HEK293 (cell line): ENCODE measurements around the gene ABCA7.

Experiments used
- CTCF ChIA-PET: fragments of 350-600 bp; formaldehyde crosslinking; extraction: SDS; loops from one replicate; lab custom pipeline; 2021; ENCODE audit warnings: antibody characterized with exemption; lab: Yijun Ruan, JAX
- POLR2A ChIA-PET: fragments of 300-600 bp; formaldehyde crosslinking; extraction: SDS; loops from one replicate; lab custom pipeline; 2020; ENCODE audit warnings: antibody characterized with exemption, inconsistent platforms; lab: Yijun Ruan, JAX
- H3K27ac ChIP-seq: fragments of 200-500 bp; sonication (Bioruptor generic); 2 replicates; pipeline ENCODE4 v1.5.1; 2014; ENCODE audit warnings: low read depth, low read length, control low read depth, inconsistent platforms; ENCODE audit errors: extremely low read depth
- H3K36me3 ChIP-seq, 2 experiments: fragments of 200-500 bp in 1 of 2; sonication (Bioruptor generic) in 1 of 2; 1 replicate in 1 of 2; 2 replicates in 1 of 2; pipeline ENCODE4 v1.5.1; 2014 to 2017; ENCODE audit warnings: inconsistent platforms in 2 of 2, low read length in 2 of 2; ENCODE audit not compliant: control insufficient read depth in 2 of 2, insufficient read depth in 1 of 2
- H3K4me1 ChIP-seq: fragments of 200-500 bp; sonication (Bioruptor generic); 2 replicates; pipeline ENCODE4 v1.5.1; 2014; ENCODE audit warnings: mild to moderate bottlenecking, low read length, inconsistent platforms; ENCODE audit not compliant: control insufficient read depth, insufficient read depth
- H3K4me3 ChIP-seq: 2 replicates; pipeline ENCODE4 v1.5.1; 2011; ENCODE audit warnings: low read depth, mild to moderate bottlenecking, control low read depth, low read length, moderate library complexity
- H3K9me3 ChIP-seq: fragments of 200-500 bp; sonication (Bioruptor generic); 2 replicates; pipeline ENCODE4 v1.5.1; 2014; ENCODE audit warnings: low read depth, low read length, inconsistent platforms; ENCODE audit not compliant: control insufficient read depth, insufficient read depth
- SETDB1 ChIP-seq: IDR thresholded peaks from one replicate; pipeline ENCODE4 v1.6.1; 2017; ENCODE audit warnings: mild to moderate bottlenecking, low read length, moderate library complexity, mixed read lengths; ENCODE audit not compliant: insufficient read length
- SP2 ChIP-seq: fragments of 450-650 bp; formaldehyde crosslinking; IDR thresholded peaks from 2 replicates; pipeline ENCODE4 v1.5.1; 2016; ENCODE audit warnings: missing biosample characterization, missing genetic modification characterization
- ZBTB1 ChIP-seq: fragments of 450-650 bp; formaldehyde crosslinking; IDR thresholded peaks from 2 replicates; pipeline ENCODE4 v1.5.1; 2016; ENCODE audit warnings: missing biosample characterization, missing genetic modification characterization
- ZIC2 ChIP-seq: fragments of 450-650 bp; formaldehyde crosslinking; IDR thresholded peaks from 2 replicates; pipeline ENCODE4 v1.5.1; 2016; ENCODE audit warnings: missing biosample characterization, missing genetic modification characterization
- ZNF112 ChIP-seq: fragments of 450-650 bp; formaldehyde crosslinking; IDR thresholded peaks from 2 replicates; pipeline ENCODE4 v1.5.0; 2017; ENCODE audit warnings: missing biosample characterization, missing genetic modification characterization
- ZNF132 ChIP-seq: fragments of 450-650 bp; formaldehyde crosslinking; IDR thresholded peaks from 2 replicates; pipeline ENCODE4 v1.5.1; 2017; ENCODE audit warnings: missing biosample characterization, missing genetic modification characterization, borderline replicate concordance
- ZNF138 ChIP-seq: fragments of 450-650 bp; formaldehyde crosslinking; IDR thresholded peaks from 2 replicates; pipeline ENCODE4 v1.5.1; 2016; ENCODE audit warnings: missing biosample characterization, missing genetic modification characterization, borderline replicate concordance
- ZNF221 ChIP-seq: fragments of 450-650 bp; formaldehyde crosslinking; IDR thresholded peaks from 2 replicates; pipeline ENCODE4 v1.5.1; 2017; ENCODE audit warnings: missing biosample characterization, missing genetic modification characterization, borderline replicate concordance
- ZNF239 ChIP-seq: fragments of 450-650 bp; formaldehyde crosslinking; IDR thresholded peaks from 2 replicates; pipeline ENCODE4 v1.5.1; 2016; ENCODE audit warnings: missing biosample characterization, missing genetic modification characterization
- ZNF37A ChIP-seq: fragments of 450-650 bp; IDR thresholded peaks from 2 replicates; pipeline ENCODE4 v1.5.1; 2018; ENCODE audit warnings: missing biosample characterization, missing genetic modification characterization
- ZNF404 ChIP-seq: fragments of 450-650 bp; formaldehyde crosslinking; IDR thresholded peaks from 2 replicates; pipeline ENCODE4 v1.5.1; 2017; ENCODE audit warnings: missing biosample characterization, missing genetic modification characterization
- ZNF426 ChIP-seq: fragments of 450-650 bp; formaldehyde crosslinking; IDR thresholded peaks from 2 replicates; pipeline ENCODE4 v1.5.1; 2017; ENCODE audit warnings: missing biosample characterization, missing genetic modification characterization, mild to moderate bottlenecking, inconsistent platforms, moderate library complexity
- ZNF433 ChIP-seq: fragments of 450-650 bp; formaldehyde crosslinking; IDR thresholded peaks from 2 replicates; pipeline ENCODE4 v1.5.1; 2016; ENCODE audit warnings: missing biosample characterization, missing genetic modification characterization, low read depth
- ZNF548 ChIP-seq: fragments of 450-650 bp; formaldehyde crosslinking; IDR thresholded peaks from 2 replicates; pipeline ENCODE4 v1.5.1; 2016; ENCODE audit warnings: missing biosample characterization, missing genetic modification characterization
- ZNF701 ChIP-seq: fragments of 450-650 bp; formaldehyde crosslinking; IDR thresholded peaks from 2 replicates; pipeline ENCODE4 v1.5.1; 2016; ENCODE audit warnings: missing biosample characterization, missing genetic modification characterization
- ZNF76 ChIP-seq: fragments of 450-650 bp; formaldehyde crosslinking; IDR thresholded peaks from 2 replicates; pipeline ENCODE4; 2016; ENCODE audit warnings: low read depth, missing biosample characterization, missing genetic modification characterization, borderline replicate concordance
- ZNF777 ChIP-seq: fragments of 450-650 bp; formaldehyde crosslinking; IDR thresholded peaks from 2 replicates; pipeline ENCODE4 v1.5.1; 2017; ENCODE audit warnings: missing biosample characterization, missing genetic modification characterization, borderline replicate concordance
- TF ChIP-seq, protein P1 (sequence below): fragments of 450-650 bp; formaldehyde crosslinking; IDR thresholded peaks from 2 replicates; pipeline ENCODE4 v1.5.1; 2016; ENCODE audit warnings: missing biosample characterization, missing genetic modification characterization
- TF ChIP-seq, protein P2 (sequence below): fragments of 450-650 bp; formaldehyde crosslinking; conservative IDR thresholded peaks from 2 replicates; pipeline ENCODE4 v1.5.1; 2016; ENCODE audit warnings: low read depth, missing biosample characterization, missing genetic modification characterization
- TF ChIP-seq, protein P3 (sequence below): fragments of 450-650 bp; formaldehyde crosslinking; IDR thresholded peaks from 2 replicates; pipeline ENCODE4 v1.5.1; 2016; ENCODE audit warnings: missing biosample characterization, missing genetic modification characterization

The ABCA7 gene

DNA sequence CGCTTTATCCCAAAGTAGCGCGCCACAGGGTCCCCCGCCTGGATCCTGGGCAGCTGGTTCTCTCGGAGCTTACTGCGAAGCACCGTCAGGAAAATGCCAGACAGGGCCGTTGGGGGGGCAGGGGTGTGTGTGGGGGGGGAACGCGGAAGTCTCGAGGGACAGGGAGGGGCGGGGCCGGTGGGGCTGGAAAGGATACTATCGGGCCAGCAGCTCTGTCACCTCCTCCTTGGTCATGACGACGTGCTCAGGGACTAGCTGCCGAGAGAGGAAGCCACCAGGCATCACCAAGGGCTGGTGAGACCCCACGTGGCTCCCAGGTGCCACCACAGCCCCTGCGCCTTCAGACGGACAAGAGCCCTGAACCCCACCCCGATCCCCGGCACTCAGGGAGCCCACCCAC lies 50.0 kb downstream of the ABCA7 start:
- H3K4me3 ChIP-seq: no peak overlapping the region
- TF ChIP-seq ZBTB1 (tag by site-specific recombination) (no peak), ZNF777 (tag by site-specific recombination) (no peak), ZIC2 (tag by site-specific recombination) (no peak), ZNF239 (tag by site-specific recombination) (no peak), ZNF112 (tag by site-specific recombination) (no peak), SP2 (no peak), ZNF221 (no peak), ZNF37A (tag by site-specific recombination) (no peak), ZNF132 (tag by site-specific recombination) (no peak), ZNF404 (tag by site-specific recombination) (no peak), ZNF548 (tag by site-specific recombination) (no peak), ZNF138 (tag by site-specific recombination) (no peak), ZNF433 (tag by site-specific recombination) (no peak), ZNF426 (tag by site-specific recombination) (no peak), ZNF701 (no peak), SETDB1 (no peak), ZNF76 (tag by site-specific recombination) (no peak)
- TF ChIP-seq, protein P1, sequence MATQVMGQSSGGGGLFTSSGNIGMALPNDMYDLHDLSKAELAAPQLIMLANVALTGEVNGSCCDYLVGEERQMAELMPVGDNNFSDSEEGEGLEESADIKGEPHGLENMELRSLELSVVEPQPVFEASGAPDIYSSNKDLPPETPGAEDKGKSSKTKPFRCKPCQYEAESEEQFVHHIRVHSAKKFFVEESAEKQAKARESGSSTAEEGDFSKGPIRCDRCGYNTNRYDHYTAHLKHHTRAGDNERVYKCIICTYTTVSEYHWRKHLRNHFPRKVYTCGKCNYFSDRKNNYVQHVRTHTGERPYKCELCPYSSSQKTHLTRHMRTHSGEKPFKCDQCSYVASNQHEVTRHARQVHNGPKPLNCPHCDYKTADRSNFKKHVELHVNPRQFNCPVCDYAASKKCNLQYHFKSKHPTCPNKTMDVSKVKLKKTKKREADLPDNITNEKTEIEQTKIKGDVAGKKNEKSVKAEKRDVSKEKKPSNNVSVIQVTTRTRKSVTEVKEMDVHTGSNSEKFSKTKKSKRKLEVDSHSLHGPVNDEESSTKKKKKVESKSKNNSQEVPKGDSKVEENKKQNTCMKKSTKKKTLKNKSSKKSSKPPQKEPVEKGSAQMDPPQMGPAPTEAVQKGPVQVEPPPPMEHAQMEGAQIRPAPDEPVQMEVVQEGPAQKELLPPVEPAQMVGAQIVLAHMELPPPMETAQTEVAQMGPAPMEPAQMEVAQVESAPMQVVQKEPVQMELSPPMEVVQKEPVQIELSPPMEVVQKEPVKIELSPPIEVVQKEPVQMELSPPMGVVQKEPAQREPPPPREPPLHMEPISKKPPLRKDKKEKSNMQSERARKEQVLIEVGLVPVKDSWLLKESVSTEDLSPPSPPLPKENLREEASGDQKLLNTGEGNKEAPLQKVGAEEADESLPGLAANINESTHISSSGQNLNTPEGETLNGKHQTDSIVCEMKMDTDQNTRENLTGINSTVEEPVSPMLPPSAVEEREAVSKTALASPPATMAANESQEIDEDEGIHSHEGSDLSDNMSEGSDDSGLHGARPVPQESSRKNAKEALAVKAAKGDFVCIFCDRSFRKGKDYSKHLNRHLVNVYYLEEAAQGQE (tag by site-specific recombination): no peak
- TF ChIP-seq, protein P2, sequence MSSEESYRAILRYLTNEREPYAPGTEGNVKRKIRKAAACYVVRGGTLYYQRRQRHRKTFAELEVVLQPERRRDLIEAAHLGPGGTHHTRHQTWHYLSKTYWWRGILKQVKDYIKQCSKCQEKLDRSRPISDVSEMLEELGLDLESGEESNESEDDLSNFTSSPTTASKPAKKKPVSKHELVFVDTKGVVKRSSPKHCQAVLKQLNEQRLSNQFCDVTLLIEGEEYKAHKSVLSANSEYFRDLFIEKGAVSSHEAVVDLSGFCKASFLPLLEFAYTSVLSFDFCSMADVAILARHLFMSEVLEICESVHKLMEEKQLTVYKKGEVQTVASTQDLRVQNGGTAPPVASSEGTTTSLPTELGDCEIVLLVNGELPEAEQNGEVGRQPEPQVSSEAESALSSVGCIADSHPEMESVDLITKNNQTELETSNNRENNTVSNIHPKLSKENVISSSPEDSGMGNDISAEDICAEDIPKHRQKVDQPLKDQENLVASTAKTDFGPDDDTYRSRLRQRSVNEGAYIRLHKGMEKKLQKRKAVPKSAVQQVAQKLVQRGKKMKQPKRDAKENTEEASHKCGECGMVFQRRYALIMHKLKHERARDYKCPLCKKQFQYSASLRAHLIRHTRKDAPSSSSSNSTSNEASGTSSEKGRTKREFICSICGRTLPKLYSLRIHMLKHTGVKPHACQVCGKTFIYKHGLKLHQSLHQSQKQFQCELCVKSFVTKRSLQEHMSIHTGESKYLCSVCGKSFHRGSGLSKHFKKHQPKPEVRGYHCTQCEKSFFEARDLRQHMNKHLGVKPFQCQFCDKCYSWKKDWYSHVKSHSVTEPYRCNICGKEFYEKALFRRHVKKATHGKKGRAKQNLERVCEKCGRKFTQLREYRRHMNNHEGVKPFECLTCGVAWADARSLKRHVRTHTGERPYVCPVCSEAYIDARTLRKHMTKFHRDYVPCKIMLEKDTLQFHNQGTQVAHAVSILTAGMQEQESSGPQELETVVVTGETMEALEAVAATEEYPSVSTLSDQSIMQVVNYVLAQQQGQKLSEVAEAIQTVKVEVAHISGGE (tag by site-specific recombination): no peak
- TF ChIP-seq, protein P3, sequence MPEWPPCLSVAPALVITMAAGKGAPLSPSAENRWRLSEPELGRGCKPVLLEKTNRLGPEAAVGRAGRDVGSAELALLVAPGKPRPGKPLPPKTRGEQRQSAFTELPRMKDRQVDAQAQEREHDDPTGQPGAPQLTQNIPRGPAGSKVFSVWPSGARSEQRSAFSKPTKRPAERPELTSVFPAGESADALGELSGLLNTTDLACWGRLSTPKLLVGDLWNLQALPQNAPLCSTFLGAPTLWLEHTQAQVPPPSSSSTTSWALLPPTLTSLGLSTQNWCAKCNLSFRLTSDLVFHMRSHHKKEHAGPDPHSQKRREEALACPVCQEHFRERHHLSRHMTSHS: no peak
- TF ChIP-seq, all 188 proteins: peak for 0
- ChIA-PET CTCF (no interaction called here), POLR2A (interaction anchor here (0.6 to 1.3 kb wide), 3 partner anchors 23 to 498 kb away, joined by 3 to 6 read pairs (median 5); partner anchors contain the start of genes ARHGAP45 and RNU6-2)
- Histone ChIP-seq H3K27ac (no peak overlapping the region), H3K4me1 (peaks cover 4% of the 10 kb centered on the region; the same call in 1 of the 2 replicates), H3K36me3 (peaks cover 13 to 61% of the 10 kb centered on the region in 2 experiments; a peak in 2 of 3 replicates), H3K9me3 (no peaks in the 10 kb centered on the region)
